ENCODE measurements around the gene GZMM. TPM values are rescaled to one million over a fixed set of nuclear protein-coding genes. Genes with fewer than 3 reads are reported as not detected.
A peak's percentile ranks its signal among the peaks of the same experiment; 100 is the strongest.

The GZMM gene
- total and polyA plus RNA-seq, 8 donors: 0.28 to 0.38 (median 0.34) TPM; not detected in 2

DNA sequence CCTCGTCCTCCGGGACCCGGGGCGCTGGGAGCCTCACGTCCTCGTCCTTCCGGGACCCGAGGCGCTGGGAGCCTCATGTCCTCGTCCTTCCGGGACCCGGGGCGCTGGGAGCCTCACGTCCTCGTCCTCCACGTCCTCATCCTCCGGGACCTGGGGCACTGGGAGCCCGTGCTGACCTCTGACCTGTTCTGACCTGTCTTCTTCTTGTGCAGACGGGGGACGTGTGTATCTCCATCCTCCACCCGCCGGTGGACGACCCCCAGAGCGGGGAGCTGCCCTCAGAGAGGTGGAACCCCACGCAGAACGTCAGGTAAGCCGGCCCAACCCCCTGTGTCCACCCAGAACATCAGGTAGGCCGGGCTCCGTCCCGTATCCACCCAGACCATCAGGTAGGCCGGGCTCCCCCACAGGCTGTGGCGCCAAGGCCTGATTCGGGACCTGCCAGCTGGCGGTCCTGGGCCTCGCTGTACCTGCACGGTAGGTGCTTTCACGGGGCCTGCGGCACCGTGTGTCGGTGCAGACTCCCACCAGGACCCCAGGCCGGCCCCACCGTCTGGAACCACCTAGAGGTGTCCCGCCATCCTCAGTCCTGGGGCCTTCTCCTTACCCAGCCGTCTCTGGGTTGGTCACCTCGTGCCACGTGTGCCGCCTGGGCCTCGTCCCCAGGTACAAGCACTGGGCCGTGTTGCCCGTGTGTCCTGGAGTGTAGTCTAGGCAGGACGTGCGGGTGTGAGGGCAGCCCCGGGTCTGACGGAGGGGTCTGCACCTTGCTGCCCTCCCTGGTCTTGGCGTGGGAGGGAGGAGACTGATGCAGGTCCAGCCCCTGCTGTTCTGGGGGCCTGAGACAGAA, 7.6 kb upstream of the GZMM start:
- DNase-seq (peak in 2 of 6 donors; percentile 42 to 77), ATAC-seq (no peak), FAIRE-seq (no peak)
- WGBS, 2 donors: 91% methylated on average over 47 to 55 of the region's 55 CpGs
- Histone ChIP-seq H3K4me1 (peaks cover 7 to 20% (median 13%) of the 10 kb centered on the region in 3 donors), H3K27ac (no peak overlapping the region), H3K9me3 (no peaks in the 10 kb centered on the region), H3K36me3 (peaks cover 0 to 34% (median 13%) of the 10 kb centered on the region in 3 donors), H3K27me3 (no peaks in the 10 kb centered on the region), H3K4me3 (no peak overlapping the region)
- TF ChIP-seq, protein P1, sequence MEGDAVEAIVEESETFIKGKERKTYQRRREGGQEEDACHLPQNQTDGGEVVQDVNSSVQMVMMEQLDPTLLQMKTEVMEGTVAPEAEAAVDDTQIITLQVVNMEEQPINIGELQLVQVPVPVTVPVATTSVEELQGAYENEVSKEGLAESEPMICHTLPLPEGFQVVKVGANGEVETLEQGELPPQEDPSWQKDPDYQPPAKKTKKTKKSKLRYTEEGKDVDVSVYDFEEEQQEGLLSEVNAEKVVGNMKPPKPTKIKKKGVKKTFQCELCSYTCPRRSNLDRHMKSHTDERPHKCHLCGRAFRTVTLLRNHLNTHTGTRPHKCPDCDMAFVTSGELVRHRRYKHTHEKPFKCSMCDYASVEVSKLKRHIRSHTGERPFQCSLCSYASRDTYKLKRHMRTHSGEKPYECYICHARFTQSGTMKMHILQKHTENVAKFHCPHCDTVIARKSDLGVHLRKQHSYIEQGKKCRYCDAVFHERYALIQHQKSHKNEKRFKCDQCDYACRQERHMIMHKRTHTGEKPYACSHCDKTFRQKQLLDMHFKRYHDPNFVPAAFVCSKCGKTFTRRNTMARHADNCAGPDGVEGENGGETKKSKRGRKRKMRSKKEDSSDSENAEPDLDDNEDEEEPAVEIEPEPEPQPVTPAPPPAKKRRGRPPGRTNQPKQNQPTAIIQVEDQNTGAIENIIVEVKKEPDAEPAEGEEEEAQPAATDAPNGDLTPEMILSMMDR (IDR thresholded peaks at IDR 0.05): no peak
- intact Hi-C loops (cut with DNase I): no loop called here

DNA sequence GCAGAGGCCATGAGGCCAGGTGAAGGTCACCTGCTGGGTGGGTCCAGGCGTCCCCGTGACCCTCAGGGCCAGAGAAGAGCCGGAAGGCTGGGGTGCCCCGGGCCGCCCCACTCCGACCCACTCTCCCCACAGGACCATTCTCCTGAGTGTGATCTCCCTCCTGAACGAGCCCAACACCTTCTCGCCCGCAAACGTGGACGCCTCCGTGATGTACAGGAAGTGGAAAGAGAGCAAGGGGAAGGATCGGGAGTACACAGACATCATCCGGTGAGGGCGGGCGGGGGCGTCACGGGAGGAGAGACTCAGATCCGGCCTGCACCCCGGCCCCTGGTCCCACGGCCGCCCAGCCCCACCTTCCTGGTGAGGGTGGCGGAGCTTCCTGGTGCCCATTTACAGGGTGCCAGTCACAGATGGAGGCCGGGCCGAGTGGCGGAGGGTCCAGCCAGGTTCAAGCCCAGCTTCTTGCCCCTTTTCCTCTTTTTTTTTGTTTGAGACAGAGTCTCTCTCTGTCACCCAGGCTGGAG, 6.9 kb upstream of the GZMM start:
- FAIRE-seq: no peak
- Histone ChIP-seq H3K27me3 (no peaks in the 10 kb centered on the region), H3K9me3 (no peaks in the 10 kb centered on the region), H3K4me3 (no peak overlapping the region), H3K36me3 (peaks cover 0 to 38% (median 13%) of the 10 kb centered on the region in 3 donors), H3K27ac (no peak overlapping the region), H3K4me1 (peaks cover 7 to 20% (median 13%) of the 10 kb centered on the region in 3 donors)
- WGBS, 2 donors: 95 to 96% methylated on average over 26 of the region's 26 CpGs
- no peak for ATAC-seq
- TF ChIP-seq, protein P1 (IDR thresholded peaks at IDR 0.05): no peak
- peak in 2 of 6 donors; percentile 30 to 75 for DNase-seq
- intact Hi-C loops (cut with DNase I): no loop called here

DNA sequence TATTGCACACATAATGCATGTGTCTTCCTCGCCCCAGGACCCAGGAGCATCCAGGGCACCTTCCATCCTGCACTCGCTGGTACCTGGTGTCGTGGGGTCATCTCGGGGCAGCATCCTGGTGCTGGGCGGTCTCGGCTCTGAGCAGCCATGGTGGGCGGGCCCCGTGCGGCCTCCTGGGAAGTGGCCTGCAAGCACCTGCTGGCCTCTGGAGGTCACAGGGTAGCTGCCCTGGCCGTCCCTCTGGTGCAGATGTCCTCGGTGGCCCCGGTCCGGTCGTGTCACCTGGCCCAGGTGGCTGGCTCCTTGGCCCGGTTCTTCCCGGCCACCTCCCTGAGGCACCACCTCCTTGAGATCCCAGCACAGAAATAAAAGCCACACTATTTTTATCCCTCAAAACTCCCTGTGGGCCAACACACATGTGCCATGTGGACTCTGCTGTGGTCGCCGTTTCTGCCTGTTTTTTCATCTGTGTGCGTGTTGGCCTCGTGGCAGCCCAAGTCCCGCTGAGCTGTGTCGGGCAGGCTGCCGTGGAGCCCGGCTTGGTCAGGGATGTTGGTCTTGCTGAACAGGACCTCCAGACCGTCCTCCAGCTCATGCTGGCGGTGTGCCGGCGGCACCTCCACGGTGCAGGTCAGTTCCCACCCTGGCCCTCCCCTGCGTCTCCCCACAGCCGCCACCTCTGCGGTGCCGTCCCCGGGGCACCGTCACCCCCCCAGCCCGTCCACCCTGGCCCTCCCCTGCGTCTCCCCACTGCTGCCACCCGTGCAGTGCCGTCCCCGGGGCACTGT, 5.0 kb upstream of the GZMM start:
- ATAC-seq (no peak), FAIRE-seq (no peak), DNase-seq (peak in 2 of 6 donors; percentile 35 to 70)
- no peaks in the 10 kb centered on the region for H3K27me3 ChIP-seq
- WGBS, 2 donors: 88 to 92% methylated on average over 35 to 40 of the region's 40 CpGs
- H3K27ac ChIP-seq: no peak overlapping the region
- no peaks in the 10 kb centered on the region for H3K9me3 ChIP-seq
- intact Hi-C loops (cut with DNase I): no loop called here
- peaks cover 0 to 41% (median 13%) of the 10 kb centered on the region in 3 donors for H3K36me3 ChIP-seq
- H3K4me3 ChIP-seq: no peak overlapping the region
- peaks cover 2 to 12% (median 8%) of the 10 kb centered on the region in 3 donors for H3K4me1 ChIP-seq
- TF ChIP-seq, protein P1 (IDR thresholded peaks at IDR 0.05): no peak

DNA sequence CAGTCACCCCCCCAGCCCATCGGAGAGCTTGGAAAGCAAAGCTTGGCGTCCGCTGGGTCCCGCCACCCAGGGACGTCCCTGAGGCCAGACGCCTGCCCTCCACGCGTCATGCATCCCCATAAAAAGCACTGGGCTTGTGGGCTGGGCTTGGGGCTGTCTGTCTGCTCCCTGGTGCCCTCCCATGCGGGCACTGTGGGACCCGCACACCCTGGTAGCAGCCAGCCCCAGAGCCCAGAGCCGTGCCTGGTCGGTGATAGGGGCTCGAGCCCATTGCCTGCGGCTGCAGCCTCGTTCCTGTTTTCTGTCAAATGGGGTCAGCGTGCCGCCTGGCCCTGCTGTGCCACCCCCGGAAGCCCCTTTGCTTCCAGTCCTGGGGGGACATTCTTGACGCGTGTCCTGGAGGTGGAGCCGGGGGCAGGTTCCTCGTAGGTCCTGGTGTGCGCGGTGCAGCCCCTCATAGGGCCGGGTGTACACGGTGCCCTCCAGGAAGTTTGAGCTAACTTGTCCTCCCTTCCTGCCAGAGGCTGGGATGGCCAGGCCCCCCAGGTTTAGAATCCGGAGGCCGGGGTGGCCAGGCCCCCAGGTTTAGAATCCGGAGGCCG, 4.3 kb upstream of the GZMM start:
- TF ChIP-seq, protein P1 (IDR thresholded peaks at IDR 0.05): no peak
- no peak overlapping the region for H3K4me3 ChIP-seq
- H3K9me3 ChIP-seq: no peaks in the 10 kb centered on the region
- H3K4me1 ChIP-seq: peaks cover 0 to 9% (median 8%) of the 10 kb centered on the region in 3 donors
- 92 to 93% methylated on average over 29 to 30 of the region's 30 CpGs for WGBS, 2 donors
- FAIRE-seq (no peak), DNase-seq (peak in 2 of 6 donors; percentile 19 to 78), ATAC-seq (no peak)
- intact Hi-C loops (cut with DNase I): no loop called here
- peaks cover 0 to 41% (median 13%) of the 10 kb centered on the region in 3 donors for H3K36me3 ChIP-seq
- no peak overlapping the region for H3K27ac ChIP-seq
- no peaks in the 10 kb centered on the region for H3K27me3 ChIP-seq
